Posterior vena cava (tissue), 2 donors: ENCODE measurements around the gene FAM76B. TPM values are rescaled to one million over a fixed set of nuclear protein-coding genes. Genes with fewer than 3 reads are reported as not detected.

ENCODE experiments used
- DNase-seq: peaks from one replicate; pipeline ENCODE4 v3.0.0-alpha.2; 2020; ENCODE audit warnings: low spot score
- intact Hi-C, 2 donors: fragments of 100-400 bp; cut with DNase I; formaldehyde crosslinking; loops; one replicate each; pipeline versions ENCODE4 v1.14.1 to v1.14.2; 2022 to 2023
- total RNA-seq, 2 donors: library from RNA; stranded (reverse); fragmentation: NEBNext Ultra II Directional; extraction: Animal tissue kit (Norgen Biotek cat#: 25700); gene quantifications; one replicate each; pipeline ENCODE4 v1.2.1, GENCODE V29; 2021
- donor health status: DM: yes; HTN: yes; CAD: no.
- donor health status: DM: yes; HTN: yes; CAD: no.

Gene FAM76B
- total RNA-seq, 2 donors from 2014 or later: 17.3 to 24.3 TPM

DNA sequence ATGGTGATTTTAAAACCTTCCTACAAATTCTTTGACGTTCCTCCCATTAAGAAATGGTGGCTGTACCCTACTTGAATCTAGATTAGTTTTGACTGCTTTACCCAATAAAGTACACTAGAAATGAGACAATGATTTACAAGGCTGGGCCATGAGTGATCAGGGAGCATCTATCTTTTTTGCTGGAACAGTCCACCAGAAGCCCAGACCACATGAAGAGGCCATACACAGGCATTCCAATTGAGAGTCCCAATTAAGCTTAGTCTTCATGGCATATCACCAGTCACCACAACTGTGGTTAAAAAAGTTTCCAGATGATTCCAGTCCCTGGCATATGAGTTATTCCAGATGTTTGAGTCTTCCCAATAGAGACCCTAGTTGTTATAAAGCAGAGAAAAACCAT lies 39.5 kb downstream of the FAM76B start:
- DNase-seq: no peak
- intact Hi-C loops: loop anchor here in 1 of 2 donors (10.0 kb wide), 1 partner anchor 675 kb away; no protein-coding TSS in a partner anchor

DNA sequence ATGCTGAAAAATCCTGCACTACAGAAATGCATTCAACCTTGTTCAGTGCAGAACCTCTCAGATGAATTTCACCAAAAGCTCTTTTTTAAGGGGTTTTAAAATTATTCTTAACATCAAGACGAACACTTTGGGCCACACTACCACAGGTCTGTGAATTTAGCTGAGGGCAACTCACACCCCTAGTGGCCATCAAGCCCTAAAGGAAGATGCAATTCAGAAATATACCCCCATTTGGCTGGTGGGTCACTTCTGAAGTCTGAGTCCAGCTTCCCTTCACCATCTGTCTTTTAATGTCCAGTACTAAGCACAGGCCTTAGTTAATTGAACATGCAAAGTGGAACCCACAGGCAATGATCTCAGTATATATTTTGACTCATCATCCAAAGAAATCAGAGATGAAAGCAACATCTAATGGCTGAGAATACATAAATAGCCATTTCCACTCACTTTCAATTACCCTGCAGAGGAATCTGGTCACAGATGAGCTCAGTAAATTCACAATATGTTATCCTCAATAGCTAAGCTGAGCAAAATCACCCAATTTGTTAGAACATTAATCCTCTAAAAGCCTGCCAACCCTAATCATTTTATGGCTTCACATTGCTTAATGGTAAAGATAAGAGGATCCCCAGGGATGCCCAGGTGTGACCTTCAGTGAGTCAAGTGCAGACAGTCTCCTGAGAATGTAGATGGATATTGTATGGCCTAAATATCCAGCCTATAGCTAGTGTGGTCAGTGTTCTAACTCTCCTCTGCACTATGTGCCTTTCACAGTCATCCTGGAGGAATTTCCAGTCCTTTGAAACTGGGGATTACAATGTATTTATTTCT lies 50.3 kb downstream of the FAM76B start:
- intact Hi-C loops: no loop called here
- no peak for DNase-seq

DNA sequence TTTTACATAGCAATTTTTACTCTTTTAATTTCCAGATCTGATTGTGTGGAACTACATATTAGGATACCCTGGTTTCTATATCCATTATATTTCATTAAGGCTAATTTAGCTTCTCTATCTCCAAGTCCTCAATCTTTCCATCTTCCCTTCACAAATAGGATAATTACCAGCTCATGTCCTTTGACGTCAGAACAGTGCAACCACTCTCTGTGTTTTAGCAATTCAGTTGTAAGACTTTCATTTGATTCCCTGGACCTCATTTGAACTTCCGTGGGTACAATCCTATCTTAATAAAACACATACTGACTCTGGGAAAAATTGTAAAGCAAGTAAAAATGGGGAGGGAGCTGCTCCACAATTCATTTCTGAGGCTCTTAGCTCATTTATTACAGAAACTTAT lies 52.8 kb downstream of the FAM76B start:
- no peak for DNase-seq
- intact Hi-C loops: no loop called here

DNA sequence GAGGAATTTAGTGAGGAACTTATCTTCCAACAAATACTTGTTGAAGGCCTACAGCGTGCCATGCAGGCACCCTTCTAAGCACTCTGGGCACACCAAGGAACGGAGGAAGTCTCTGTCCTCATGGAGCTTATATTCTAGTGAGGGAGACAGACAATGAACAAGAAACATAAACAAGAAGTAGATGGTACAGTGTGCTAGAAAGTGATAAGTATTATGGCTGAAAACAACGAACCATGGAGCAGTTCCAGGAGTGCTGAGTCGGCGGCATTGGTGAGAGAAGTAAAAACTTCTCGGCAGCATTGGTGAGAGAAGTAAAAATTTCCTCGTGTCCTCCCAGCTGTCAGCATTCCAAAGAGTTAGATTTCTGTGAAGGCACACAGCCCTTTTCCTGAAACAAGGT lies 53.2 kb downstream of the FAM76B start:
- no peak for DNase-seq
- intact Hi-C loops: no loop called here

DNA sequence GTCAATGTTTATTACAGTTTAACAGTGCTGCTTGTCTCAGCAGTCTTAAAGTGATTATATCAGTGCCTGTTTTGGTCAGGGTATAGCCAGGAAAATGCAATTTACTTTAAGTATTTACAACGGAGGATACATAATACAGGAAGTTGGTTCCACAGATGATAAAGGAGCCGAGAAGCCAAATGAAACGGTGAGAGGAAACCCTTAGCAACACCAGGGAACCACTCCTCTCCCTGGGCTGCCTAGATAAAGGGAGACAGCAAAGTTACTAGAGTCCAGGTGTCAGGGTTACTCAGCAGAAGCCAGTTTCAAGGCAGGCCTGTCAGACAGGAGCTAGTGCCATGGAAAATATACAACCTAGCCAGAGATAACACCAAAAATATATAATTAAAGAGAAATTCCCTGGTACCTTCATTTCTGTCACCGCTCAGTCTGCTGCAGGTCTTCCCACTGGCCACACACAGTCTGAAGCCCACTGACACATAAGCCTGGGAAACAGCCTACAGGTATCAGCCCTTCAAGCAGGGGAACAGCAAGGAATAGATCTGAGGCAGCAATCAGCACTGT lies 55.5 kb downstream of the FAM76B start:
- no peak for DNase-seq
- intact Hi-C loops: no loop called here

DNA sequence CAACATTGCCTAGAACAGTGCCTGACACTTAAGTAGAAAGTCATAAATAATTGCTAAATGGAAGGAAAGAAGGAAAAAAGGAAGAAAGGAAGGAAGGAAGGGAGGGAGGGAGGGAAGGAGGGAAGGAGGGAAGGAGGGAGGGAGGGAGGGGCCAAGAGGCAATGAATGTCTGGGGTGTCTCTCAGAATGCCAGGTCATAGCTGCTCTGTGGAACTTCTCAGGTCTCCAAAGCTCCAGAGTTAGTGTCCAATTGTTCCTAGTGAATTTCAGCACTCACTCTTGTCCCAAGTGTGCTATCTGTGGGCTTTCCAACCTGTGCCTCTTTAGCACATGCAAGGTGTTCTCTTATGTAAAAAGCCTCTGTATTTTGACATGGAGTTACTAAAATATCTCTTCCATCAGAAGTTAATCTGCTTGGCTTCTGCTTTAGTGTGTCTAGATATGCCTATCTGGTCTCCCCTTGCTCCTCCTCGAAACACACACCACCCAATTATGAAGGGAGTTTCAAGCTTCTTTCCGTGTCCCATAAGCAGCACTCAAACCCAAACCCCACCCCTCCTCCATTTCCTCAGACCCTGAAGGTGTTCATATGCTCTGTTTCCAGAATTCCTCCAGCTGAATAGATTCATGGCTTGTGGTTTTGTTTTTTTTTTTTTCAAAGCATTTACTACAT lies 56.5 kb downstream of the FAM76B start:
- DNase-seq: no peak
- intact Hi-C loops: no loop called here

DNA sequence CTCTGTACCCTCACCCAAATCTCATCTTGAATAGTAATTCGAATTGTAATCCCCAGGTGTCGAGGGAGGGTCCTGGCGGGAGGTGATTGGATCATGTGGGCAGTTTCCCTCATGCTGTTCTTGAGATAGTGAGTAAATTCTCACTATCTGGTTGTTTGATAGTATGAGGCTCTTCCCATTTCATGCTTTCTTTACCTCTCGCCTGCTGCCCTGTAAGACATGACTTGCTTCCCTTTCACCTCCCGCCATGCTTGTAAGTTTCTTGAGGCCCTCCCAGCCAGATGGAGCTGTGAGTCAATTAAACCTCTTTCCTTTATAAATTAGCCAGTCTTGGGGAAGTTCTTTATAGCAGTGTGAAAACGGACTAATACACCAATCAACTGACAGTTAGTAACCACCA lies 60.1 kb downstream of the FAM76B start:
- DNase-seq: no peak

DNA sequence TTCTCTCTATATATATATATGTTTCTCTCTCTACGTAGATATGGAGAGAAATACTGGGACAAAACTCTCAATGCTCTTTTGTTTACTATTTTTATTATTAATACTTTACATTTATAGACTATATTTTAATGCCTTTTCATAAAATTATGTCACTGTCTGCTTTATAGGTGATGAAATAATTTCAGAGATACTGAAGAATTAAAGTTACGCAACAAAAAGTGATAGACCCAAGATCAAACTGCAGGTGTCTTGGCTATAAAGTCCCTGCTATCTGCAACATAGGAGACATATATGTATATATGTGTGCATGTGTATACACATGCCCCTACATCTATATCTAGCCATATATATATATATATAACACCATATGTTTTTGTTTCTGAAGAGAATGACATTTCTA lies 60.8 kb downstream of the FAM76B start:
- no peak for DNase-seq
- intact Hi-C loops: no loop called here

More for the DNA sequence above, 60.1 kb downstream of the FAM76B start:
- intact Hi-C loops: no loop called here

DNA sequence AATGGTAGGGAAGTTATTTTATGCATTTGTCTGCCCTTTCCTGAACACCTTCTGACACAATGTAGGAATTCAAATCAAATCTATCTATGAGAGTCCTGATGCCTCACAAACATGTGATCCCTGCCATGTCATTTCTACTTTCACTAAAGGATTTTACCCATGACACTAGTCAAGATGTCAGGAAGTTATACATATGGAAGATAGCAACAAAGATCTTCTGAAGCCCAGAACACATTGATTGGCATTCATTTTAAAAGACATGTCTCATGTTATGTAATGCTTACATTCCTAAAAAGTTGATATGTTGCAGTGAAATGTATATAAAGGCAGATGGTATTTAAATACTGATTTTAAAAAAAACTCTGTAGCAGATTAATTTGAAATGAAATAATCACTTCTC lies 61.5 kb downstream of the FAM76B start:
- no peak for DNase-seq

DNA sequence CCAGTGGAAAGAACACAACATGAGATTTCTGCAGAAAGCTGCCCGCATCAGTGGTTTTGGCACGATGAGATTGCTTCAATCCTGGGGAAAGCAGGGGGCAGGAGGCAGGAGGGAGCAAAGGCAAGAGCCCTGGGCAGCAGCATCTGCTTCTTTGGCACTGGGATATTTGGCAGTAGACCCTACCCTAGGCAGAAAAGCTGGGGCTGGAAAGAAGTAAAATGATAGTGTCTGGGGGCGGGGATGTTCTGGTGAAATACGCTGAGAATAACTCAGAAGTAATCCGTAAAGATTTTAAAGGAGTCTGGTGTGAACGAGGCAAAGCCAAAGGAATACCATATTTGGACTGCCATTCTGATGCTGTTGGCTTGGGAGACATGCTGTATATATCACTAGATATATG lies 62.0 kb downstream of the FAM76B start:
- intact Hi-C loops: no loop called here
- no peak for DNase-seq

More for the DNA sequence above, 61.5 kb downstream of the FAM76B start:
- intact Hi-C loops: no loop called here

DNA sequence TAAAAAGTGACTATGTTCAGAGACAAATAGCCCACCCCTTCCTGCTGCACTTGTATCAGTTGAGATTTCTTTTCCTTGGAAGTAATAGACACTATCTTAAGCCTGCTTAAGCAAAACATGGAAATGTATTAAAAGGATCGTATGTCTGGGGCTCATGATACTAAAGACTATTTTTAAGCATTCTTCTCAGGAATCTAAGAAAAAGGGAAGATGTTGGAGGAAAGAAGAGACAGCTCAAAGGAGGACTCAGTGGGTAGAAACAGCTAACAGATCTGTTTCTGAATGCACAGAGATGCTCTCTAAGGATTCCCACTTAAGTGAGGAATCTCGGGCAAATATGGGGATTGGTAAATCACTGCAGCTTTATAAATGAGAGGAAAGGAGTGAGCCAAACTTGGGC lies 62.5 kb downstream of the FAM76B start:
- DNase-seq: no peak
- intact Hi-C loops: no loop called here

DNA sequence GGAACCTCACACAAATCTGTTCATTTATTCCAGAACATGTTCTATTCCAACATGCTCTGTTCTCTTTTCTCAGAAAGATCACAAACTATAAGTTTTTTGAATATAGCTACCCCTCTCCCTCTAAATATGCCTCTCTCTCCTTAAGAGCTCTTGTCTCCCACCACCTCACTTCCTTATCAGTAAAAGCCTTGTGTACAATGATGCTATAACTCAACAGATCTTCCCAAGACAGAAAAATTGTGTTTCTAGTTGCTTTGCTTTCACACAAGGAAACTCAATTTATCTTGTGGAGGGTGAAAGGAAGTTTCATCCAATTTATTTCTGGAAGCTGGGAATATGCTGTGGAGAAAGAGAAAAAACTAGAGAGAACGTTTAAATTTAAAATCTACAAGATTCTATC lies 64.4 kb downstream of the FAM76B start:
- no peak for DNase-seq
- intact Hi-C loops: no loop called here

DNA sequence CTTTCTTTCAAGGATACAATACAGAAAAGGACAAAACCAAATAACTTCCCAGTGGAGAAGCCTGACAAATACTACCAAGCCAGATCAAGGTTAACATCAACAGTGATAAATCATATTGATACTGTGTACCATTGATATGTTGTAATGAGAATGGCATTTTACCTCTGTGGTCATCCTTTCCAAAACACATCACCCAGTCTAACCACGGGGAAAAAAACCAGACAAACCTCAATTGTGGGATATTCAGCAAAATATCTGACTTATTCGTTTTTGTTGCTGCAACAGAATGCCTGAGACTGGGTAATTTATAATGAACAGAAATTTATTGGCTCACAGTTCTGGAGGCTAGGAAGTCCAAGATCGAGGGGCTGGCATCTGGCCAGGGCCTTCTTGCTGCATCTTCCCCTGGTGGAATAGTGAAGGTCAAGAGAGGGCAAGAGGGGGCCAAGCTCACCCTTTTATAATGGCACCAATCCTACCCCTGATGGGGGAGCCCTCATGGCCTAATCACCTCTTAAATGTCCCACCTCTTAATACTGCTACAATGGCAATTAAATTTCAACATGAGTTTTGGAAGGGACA lies 66.1 kb downstream of the FAM76B start:
- intact Hi-C loops: no loop called here
- no peak for DNase-seq

DNA sequence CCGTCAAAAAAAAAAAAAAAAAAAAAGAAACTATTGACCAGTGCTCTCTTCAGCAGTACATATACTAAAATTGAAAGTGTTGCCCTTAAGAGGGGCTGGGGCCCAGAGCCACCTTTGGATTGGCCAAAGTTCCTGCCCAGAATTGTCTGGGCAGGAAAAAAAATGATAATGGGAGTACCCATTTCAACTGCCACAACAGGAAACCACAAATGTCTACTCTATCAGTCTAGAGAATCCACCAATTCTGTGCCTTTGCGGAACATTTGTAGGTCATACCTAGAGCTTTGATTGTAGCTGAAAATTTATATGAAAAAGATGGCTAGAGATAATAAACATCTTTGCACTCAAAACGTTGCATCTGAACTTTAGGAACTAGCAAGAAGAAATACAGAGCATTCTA lies 69.4 kb downstream of the FAM76B start:
- intact Hi-C loops: no loop called here
- no peak for DNase-seq

Other genes starting within 250 kb of the FAM76B start
- 10 to 100 TPM; 22.0 to 26.7 TPM for gene CEP57, start 716 bp upstream of the FAM76B start, total RNA-seq
- 10 to 100 TPM; 38.0 to 59.8 TPM for gene MTMR2, start 134.3 kb upstream of the FAM76B start, total RNA-seq